ENCODE results near the gene LAMA1. TPM values are rescaled to one million over a fixed set of nuclear protein-coding genes. Genes with fewer than 3 reads are reported as not detected.

Gene LAMA1
- total and polyA plus RNA-seq, 8 donors, result 0.31 to 1.7 (median 1.2) TPM; not detected in 5

DNA sequence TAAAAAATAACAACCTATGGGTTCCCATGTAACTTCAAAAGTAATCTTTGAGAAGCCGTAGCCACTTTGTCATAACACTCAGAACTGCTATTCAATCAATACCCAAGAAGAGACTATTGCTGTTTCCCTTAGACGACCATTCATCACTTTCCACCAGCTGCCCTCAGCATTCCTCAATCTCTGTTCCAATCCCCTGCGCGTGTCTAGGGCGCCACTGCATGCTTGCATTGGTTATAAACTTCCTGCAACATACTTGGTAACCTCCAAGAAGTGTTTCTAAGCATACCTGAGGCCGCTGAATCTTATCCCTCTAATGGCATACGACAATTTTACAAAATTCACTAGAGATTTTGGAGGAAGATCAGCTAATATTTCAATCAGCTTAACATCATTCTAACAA lies 134.2 kb downstream of the LAMA1 start:
- DNase-seq, result no peak
- Histone ChIP-seq H3K27me3 (no peaks in the 10 kb centered on the region), H3K4me3 (no peak overlapping the region), H3K36me3 (no peaks in the 10 kb centered on the region), H3K27ac (no peak overlapping the region), H3K9me3 (no peaks in the 10 kb centered on the region), H3K4me1 (no peaks in the 10 kb centered on the region)
- no peak for TF ChIP-seq POLR2AphosphoS5 (IDR thresholded peaks at IDR 0.05)
- WGBS, 5 donors, result 56 to 84% (median 62%) methylated on average over 7 of the region's 7 CpGs
- intact Hi-C loops (cut with DNase I; ENCODE audit: low total_unique reads), result no loop called here

DNA sequence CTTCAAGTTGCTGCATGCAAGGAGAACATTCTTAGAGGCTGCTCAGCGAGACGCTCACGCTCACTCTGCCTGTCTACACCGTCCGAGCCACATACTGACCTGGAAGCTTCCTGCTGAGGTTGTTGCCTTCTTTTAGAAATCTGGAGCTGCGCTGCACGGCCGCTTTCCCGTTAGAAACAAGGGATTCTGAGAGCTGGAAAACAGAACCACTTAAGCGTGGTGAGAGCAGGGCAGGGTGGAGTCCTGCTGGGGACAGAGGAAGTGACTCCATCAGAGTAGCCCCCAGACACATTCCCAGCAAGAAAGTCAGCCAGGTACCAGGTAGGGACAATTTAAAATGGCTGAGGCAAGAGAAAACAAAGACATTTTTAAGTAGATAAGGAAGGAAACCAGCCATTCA lies 135.2 kb downstream of the LAMA1 start:
- 83 to 93% (median 85%) methylated on average over 10 of the region's 10 CpGs for WGBS, 5 donors

DNA sequence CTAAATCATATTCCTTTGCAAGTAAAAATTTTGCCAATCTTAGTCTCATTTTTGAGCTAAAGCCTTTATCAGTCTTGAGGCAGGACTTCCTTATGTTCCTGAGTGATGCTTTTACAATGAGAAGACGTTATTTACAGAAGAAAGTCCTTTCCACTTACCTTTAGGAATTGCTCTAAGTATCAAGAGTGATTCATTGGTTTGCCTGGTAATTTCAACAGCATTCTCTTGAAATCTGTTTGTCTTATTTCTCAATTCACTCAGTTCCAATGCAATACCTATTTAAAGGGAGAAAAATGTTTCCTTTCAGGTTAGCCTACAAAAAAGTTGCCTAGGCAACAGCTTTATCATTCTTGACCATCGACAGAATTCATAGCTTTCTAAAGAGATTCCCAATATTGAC lies 137.2 kb downstream of the LAMA1 start:
- no peaks in the 10 kb centered on the region for H3K9me3 ChIP-seq
- H3K27me3 ChIP-seq, result no peaks in the 10 kb centered on the region
- 51 to 79% (median 59%) methylated on average over 2 of the region's 2 CpGs for whole genome bisulfite sequencing, 5 donors
- H3K27ac ChIP-seq, result no peak overlapping the region
- intact Hi-C loops (cut with DNase I; ENCODE audit: low total_unique reads), result no loop called here
- no peak overlapping the region for H3K4me3 ChIP-seq
- H3K4me1 ChIP-seq, result no peaks in the 10 kb centered on the region
- TF ChIP-seq, protein P1, sequence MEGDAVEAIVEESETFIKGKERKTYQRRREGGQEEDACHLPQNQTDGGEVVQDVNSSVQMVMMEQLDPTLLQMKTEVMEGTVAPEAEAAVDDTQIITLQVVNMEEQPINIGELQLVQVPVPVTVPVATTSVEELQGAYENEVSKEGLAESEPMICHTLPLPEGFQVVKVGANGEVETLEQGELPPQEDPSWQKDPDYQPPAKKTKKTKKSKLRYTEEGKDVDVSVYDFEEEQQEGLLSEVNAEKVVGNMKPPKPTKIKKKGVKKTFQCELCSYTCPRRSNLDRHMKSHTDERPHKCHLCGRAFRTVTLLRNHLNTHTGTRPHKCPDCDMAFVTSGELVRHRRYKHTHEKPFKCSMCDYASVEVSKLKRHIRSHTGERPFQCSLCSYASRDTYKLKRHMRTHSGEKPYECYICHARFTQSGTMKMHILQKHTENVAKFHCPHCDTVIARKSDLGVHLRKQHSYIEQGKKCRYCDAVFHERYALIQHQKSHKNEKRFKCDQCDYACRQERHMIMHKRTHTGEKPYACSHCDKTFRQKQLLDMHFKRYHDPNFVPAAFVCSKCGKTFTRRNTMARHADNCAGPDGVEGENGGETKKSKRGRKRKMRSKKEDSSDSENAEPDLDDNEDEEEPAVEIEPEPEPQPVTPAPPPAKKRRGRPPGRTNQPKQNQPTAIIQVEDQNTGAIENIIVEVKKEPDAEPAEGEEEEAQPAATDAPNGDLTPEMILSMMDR (IDR thresholded peaks at IDR 0.05), result no peak
- no peak for TF ChIP-seq EP300 (IDR thresholded peaks at IDR 0.05)
- no peak for TF ChIP-seq POLR2A (IDR thresholded peaks at IDR 0.05)
- no peak for TF ChIP-seq POLR2AphosphoS5 (IDR thresholded peaks at IDR 0.05)
- no peak for DNase-seq
- no peaks in the 10 kb centered on the region for H3K36me3 ChIP-seq

More for the DNA sequence above, 135.2 kb downstream of the LAMA1 start:
- no peak overlapping the region for H3K27ac ChIP-seq
- H3K4me1 ChIP-seq, result no peaks in the 10 kb centered on the region
- H3K27me3 ChIP-seq, result no peaks in the 10 kb centered on the region
- H3K9me3 ChIP-seq, result no peaks in the 10 kb centered on the region
- DNase-seq, result no peak
- TF ChIP-seq, protein P1 (IDR thresholded peaks at IDR 0.05), result no peak
- no peak for TF ChIP-seq POLR2A (IDR thresholded peaks at IDR 0.05)
- no peak for TF ChIP-seq EP300 (IDR thresholded peaks at IDR 0.05)
- TF ChIP-seq POLR2AphosphoS5 (IDR thresholded peaks at IDR 0.05), result no peak
- no peak overlapping the region for H3K4me3 ChIP-seq
- intact Hi-C loops (cut with DNase I; ENCODE audit: low total_unique reads), result no loop called here
- H3K36me3 ChIP-seq, result no peaks in the 10 kb centered on the region

DNA sequence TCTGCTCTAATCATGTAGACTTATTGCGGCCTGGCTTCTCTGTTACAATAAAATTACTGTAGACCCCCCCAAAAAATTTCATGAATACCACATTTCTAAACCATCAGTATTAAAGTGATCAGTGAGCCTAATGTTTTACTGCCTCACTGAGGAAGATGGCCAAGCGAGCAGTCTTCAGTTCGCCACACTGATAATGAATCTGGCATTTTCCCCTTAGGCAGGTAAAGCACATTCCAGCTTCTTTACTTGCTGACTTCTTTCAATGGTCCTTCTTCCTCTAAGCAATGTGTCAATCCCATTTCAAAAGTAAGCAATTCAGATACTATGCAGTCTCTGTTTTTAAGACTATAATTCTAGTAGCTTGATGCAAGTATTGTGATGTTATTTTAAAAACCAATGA lies 137.6 kb downstream of the LAMA1 start:
- no peak overlapping the region for H3K27ac ChIP-seq
- no peaks in the 10 kb centered on the region for H3K4me1 ChIP-seq
- intact Hi-C loops (cut with DNase I; ENCODE audit: low total_unique reads), result no loop called here
- WGBS, 5 donors, result 91 to 98% (median 95%) methylated on average over 3 of the region's 3 CpGs
- TF ChIP-seq, protein P1 (IDR thresholded peaks at IDR 0.05), result no peak
- TF ChIP-seq POLR2AphosphoS5 (IDR thresholded peaks at IDR 0.05) (no peak), EP300 (IDR thresholded peaks at IDR 0.05) (no peak)
- H3K27me3 ChIP-seq, result no peaks in the 10 kb centered on the region
- H3K9me3 ChIP-seq, result no peaks in the 10 kb centered on the region
- no peak overlapping the region for H3K4me3 ChIP-seq
- DNase-seq, result no peak
- no peaks in the 10 kb centered on the region for H3K36me3 ChIP-seq

DNA sequence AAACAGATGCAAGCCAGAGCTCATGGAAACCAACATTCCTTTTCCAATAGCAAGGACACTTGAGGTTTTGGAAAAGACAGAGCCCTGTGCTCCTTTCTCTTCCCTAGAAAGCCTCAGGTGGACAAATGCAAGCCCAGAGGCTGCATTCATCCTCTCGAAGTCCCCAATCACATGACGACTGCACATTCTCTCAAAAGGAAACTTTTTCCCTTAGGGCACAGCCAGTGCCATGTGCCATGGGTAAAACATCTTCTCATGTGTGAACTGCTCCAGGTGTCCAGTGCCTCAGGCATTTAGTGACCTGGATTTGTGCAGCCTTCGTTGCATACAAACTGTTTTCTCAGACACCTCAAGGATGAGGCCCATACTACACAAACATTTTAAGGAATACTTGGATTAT lies 140.7 kb downstream of the LAMA1 start:
- H3K9me3 ChIP-seq, result no peaks in the 10 kb centered on the region
- no peaks in the 10 kb centered on the region for H3K4me1 ChIP-seq
- 56 to 98% (median 91%) methylated on average over 3 of the region's 3 CpGs for WGBS, 5 donors
- no peak for TF ChIP-seq POLR2AphosphoS5 (IDR thresholded peaks at IDR 0.05)
- TF ChIP-seq EP300 (IDR thresholded peaks at IDR 0.05), result no peak
- no peak for TF ChIP-seq POLR2A (IDR thresholded peaks at IDR 0.05)
- TF ChIP-seq, protein P1 (IDR thresholded peaks at IDR 0.05), result no peak
- no peak for DNase-seq
- H3K27me3 ChIP-seq, result no peaks in the 10 kb centered on the region
- intact Hi-C loops (cut with DNase I; ENCODE audit: low total_unique reads), result no loop called here
- H3K27ac ChIP-seq, result no peak overlapping the region
- H3K36me3 ChIP-seq, result no peaks in the 10 kb centered on the region
- H3K4me3 ChIP-seq, result no peak overlapping the region
